ENCODE measurements around the gene IQCH.
"Not testable (repeated sequence)": the region's sequence is repeated elsewhere in the genome, so short reads cannot be mapped to it uniquely, and the experiment has no call there.

Gene IQCH

GRCh38 chr15:67397139-67397538 is 142.6 kb downstream of the IQCH start:
- no peak for DNase-seq (ENCODE audit: low read depth)

GRCh38 chr15:67399925-67400324 is 145.3 kb downstream of the IQCH start:
- no peak for DNase-seq (ENCODE audit: low read depth)

- no peak for DNase-seq (ENCODE audit: low read depth)
Observed at GRCh38 chr15:67400890-67401289, 146.3 kb downstream of the IQCH start.

GRCh38 chr15:67401336-67401735 is 146.8 kb downstream of the IQCH start:
- DNase-seq (ENCODE audit: low read depth) = no peak

GRCh38 chr15:67403428-67404154 is 149.0 kb downstream of the IQCH start:
- no peak for DNase-seq (ENCODE audit: low read depth)

GRCh38 chr15:67405208-67406191 is 150.9 kb downstream of the IQCH start:
- DNase-seq (ENCODE audit: low read depth) = peak; percentile 89

GRCh38 chr15:67406257-67406861 is 151.8 kb downstream of the IQCH start:
- DNase-seq (ENCODE audit: low read depth) = peak; percentile 40

- no peak for DNase-seq (ENCODE audit: low read depth)
Observed at GRCh38 chr15:67407786-67408185, 153.2 kb downstream of the IQCH start.

GRCh38 chr15:67409175-67409574 is 154.6 kb downstream of the IQCH start:
- no peak for DNase-seq (ENCODE audit: low read depth)

- no peak for DNase-seq (ENCODE audit: low read depth)
Observed at GRCh38 chr15:67411486-67411885, 156.9 kb downstream of the IQCH start.

GRCh38 chr15:67413770-67414390 is 159.3 kb downstream of the IQCH start:
- DNase-seq (ENCODE audit: low read depth) = peak; percentile 79

GRCh38 chr15:67415181-67415580 is 160.6 kb downstream of the IQCH start:
- peak; percentile 60 for DNase-seq (ENCODE audit: low read depth)

- DNase-seq (ENCODE audit: low read depth) = no peak
Observed at GRCh38 chr15:67416891-67417290, 162.3 kb downstream of the IQCH start.

GRCh38 chr15:67419705-67420104 is 165.1 kb downstream of the IQCH start:
- no peak for DNase-seq (ENCODE audit: low read depth)

- no peak for DNase-seq (ENCODE audit: low read depth)
Observed at GRCh38 chr15:67420137-67420536, 165.6 kb downstream of the IQCH start.

GRCh38 chr15:67421105-67421504 is 166.5 kb downstream of the IQCH start:
- DNase-seq (ENCODE audit: low read depth) = no peak

- DNase-seq (ENCODE audit: low read depth) = no peak
Observed at GRCh38 chr15:67422296-67422695, 167.7 kb downstream of the IQCH start.

GRCh38 chr15:67433495-67434099 is 179.0 kb downstream of the IQCH start:
- peak; percentile 54 for DNase-seq (ENCODE audit: low read depth)

GRCh38 chr15:67436351-67437250 is 182.0 kb downstream of the IQCH start:
- not testable (repeated sequence) for DNase-seq (ENCODE audit: low read depth)

GRCh38 chr15:67444100-67444499 is 189.5 kb downstream of the IQCH start:
- DNase-seq (ENCODE audit: low read depth) = no peak

- DNase-seq (ENCODE audit: low read depth) = no peak
Observed at GRCh38 chr15:67446449-67446848, 191.9 kb downstream of the IQCH start.
